Measurements from ENCODE around the gene CHRNA3.
"Not testable (repeated sequence)": the region's sequence is repeated elsewhere in the genome, so short reads cannot be mapped to it uniquely, and the experiment has no call there.

Gene CHRNA3

DNA sequence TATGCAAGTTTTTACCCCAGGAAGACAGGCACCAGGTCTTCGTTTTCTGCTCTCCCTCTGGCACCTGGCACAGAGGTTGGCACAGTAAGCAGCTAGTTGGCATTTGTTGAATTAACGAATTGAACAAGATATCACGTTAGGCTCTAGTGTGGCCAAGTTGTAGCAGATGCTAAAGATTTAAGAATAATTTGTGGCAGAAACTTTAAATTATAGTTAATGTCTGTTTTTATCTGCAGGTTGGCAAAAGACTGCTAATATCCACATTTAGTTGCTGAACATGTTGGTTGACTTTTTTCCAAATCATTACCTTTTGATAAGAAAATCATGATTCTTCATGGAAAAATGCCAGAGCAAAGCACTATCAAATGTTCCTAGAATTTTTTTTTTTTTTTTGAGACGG lies 47.4 kb downstream of the CHRNA3 start:
- DNase-seq: no peak
- intact Hi-C loops (cut with DNase I): no loop called here

DNA sequence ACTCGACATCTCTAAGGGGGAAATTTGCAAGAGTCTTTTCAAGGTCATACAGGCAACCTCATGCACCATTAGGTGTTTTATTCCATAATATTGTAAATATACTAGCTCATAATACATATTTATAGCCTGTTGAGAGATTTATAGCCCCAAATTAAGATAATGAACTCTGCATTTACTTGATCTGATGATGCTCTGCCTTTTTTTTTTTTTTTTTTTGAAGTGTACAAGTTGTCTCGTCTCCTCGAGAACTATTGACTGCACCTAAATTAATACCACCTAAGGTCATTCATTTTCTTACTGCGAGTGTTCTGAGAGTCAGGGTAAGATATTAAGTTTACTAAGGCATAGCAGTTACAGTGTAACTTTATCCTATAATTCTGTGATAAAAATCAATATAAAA lies 49.4 kb downstream of the CHRNA3 start:
- intact Hi-C loops (cut with DNase I): no loop called here
- DNase-seq: no peak

DNA sequence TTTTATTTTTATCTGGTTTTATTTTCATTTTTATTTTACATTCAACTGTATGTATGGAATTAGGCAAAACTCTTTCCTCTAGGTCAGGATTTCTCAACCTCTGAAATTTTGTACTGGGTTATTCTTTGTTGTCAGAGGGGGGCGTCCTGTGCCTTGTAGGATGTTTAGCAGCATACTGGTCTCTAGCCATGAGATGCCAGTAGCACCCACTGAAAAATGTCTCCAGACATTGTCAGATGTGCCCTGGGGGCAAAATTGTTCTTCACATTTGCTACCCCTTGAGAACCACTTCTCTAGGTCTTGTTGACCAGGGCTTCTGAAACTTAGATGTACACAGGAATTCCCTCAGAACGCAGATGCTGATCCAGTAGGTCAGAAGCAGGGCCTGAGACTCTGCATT lies 50.1 kb downstream of the CHRNA3 start:
- intact Hi-C loops (cut with DNase I): no loop called here
- DNase-seq: no peak

DNA sequence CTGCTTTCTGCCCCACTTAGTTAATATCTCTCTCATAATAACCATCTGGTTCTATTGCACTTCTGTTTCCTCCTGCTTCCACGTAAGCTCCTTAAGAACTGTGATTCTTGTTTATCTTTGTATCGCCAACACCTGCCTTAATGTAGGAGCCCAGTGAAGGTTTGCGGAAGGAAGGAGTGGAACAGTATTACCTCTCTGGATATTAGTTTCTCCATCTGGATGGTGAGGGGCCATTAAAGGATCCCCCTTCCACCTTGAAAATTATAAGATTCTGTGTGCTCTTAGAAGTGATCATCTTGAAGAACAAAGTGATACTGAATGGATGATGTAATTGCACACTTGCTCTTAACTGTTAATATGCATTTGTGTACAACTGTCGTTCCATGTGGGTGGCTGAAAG lies 53.3 kb downstream of the CHRNA3 start:
- intact Hi-C loops (cut with DNase I): no loop called here
- DNase-seq: no peak

DNA sequence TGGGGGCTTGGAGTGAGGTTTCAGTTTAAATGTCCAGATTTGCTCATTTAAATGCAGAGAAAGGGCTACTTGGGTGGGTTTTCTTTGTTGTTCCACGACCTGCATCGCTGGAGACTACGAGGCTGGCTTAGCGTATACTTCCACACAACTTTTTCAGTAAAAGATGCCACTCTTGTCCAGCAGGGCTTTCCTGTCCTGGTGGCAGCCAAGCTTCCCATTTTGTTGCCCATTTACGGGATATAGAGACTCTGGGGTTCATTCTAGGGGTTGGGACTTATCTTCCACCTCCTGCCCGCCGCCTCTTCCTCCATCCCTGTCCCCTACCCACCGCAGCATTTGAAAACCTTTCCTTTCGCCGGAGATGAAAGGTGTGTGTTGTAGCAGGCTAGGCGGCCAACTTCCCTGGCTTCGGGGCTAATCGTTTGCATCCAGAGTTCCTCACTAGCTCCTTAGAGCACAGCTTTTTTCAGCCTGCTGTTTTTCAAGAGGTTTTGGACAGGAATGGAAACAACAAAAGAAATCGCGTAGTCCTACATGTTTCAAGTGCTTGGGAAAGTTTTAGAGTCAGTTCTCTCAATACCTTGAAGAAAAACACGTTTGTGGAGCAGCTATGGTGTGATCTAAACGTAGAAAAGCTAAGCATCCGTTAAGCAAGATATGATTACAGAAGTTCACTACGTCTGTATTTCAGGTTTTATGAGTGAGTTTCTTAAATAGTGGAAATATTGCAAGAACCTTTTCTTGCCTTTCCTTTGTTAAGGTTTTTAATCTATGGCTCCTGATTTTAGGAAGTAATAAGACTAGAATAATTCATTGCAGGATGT lies 54.6 kb downstream of the CHRNA3 start:
- DNase-seq: no peak
- intact Hi-C loops (cut with DNase I): no loop called here

DNA sequence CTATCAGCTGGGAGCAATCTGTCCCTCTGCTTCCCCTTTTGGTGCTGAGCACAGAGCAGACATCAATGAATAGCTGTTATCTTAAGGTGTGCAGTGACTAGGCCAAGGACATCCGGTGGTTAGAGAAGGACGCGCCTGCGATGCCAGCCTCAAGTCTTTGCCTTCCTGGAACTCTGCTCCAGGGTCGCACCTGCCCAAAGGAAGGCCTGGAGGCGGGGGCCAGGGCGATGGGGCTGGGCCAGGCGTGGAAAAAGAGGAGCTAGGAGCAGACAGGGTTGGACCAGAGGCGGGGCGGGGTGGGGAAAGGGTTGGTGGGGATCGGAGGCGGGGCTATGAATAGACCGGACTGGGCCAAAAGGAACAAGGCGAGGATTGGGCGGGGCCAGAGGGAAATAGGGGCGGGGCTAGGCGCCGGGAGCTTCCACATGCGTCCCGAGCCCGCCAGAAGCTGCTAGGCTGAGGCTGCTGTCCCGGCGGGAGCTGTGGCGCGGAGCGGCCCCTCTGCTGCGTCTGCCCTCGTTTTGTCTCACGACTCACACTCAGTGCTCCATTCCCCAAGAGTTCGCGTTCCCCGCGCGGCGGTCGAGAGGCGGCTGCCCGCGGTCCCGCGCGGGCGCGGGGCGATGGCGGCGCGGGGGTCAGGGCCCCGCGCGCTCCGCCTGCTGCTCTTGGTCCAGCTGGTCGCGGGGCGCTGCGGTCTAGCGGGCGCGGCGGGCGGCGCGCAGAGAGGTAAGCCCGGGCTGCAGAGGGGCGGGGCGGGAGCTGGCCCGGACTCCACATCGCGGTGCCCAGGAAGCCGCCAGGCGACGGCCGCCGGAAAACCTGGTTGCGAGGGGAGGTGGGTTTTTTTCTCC lies 55.5 kb downstream of the CHRNA3 start, which contains the start of gene CHRNA5:
Gene CHRNA5, plus strand, starts transcription at position 424 of the 854 bp plus-strand sequence. Its CDS starts 200 bp downstream, at position 624.
- peak in 32 of 42 donors; percentile 8 to 82 (median 52) for DNase-seq
- intact Hi-C loops (cut with DNase I): no loop called here

DNA sequence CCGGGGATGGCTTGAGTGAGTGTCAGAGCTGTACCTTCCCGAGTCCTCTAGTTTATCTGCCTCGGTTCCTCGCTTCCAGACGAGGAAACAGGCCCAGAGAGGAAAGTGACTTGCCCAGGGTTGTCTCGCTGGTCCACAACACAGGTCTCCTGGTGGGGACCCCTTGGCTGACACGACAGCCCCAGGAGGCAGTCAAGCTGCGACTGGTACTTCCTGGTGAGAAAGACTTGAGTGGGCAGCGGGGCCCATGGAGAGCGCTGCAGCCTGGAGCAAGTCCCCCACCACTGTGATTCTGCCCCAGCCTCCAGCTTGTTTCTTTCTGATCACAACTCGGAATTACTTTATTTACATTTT lies 56.1 kb downstream of the CHRNA3 start:
- intact Hi-C loops (cut with DNase I): no loop called here
- no peak for DNase-seq

DNA sequence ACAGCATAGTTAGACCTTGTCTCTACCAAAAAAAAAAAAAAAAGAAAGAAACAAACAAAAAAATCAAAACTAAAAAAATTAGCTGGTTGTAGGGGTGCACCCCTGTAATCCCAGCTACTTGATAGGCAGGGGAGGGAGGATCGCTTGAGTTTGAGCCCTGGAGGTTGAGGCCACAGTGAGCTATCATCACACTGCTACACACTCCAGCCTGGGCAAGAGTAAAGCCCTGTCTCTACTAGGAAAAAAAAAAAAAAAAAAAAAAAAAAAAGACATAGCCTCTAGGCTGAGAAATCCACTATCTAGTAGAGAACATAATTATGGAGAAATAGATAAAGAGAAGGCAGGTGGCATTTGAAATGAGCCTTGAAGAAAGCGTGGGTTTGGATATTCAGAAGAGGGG lies 57.7 kb downstream of the CHRNA3 start:
- no peak for DNase-seq
- intact Hi-C loops (cut with DNase I): no loop called here

DNA sequence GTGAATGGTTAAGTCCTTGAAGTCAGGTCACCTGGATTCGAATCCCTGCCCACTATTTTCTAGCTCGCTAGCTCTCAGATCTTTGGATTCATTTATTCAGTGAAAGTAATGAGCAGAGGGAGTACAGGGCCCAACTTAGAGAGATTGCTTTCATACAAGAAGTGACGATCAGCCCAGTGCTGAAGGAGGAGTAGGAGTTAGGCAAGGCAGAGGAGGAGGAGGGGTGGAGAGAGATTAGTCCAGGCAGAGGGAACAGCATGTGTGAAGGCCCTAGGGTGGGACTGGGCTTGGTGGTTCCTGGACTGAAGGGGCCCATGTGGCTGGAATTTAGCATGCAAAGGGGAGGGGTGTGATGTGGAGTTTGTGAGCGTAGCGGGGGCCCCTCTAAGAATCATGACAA lies 59.3 kb downstream of the CHRNA3 start:
- intact Hi-C loops (cut with DNase I): no loop called here

DNA sequence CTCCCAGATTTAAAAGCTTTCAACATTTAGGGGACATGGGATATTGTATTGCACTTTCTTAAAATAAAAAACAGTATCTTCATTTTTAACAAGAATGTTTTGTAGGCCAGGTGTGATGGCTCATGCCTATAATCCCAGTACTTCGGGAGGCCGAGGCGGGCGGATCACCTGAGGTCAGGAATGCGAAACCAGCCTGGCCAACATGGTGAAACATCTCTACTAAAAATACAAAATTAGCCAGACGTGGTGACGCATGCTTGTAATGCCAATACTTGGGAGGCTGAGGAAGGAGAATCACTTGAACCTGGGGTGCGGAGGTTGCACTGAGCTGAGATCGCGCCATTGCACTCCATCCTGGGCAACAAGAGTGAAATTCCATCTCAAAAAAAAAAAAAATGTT lies 60.6 kb downstream of the CHRNA3 start:
- intact Hi-C loops (cut with DNase I): not testable (repeated sequence)

More for the DNA sequence above, 59.3 kb downstream of the CHRNA3 start:
- no peak for DNase-seq

DNA sequence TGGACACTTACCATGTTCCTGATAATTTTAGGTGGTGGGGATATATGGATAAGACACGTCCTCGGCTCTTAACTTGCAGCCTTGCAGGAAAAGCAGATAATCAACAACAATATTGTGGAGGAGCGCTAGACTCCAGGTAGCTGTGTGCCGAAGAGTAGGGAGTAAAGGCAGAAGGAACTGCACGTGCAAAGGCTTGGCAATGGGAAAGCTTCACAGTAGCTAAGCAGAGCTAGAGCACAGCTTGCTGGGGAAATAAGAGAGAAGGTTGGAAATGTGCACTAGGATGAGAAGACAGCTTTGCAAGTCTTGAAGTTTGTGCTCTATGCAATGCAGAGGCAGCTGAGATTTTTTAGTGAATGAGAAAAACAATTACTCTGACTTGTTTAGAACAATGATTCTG lies 68.2 kb downstream of the CHRNA3 start:
- no peak for DNase-seq

More for the DNA sequence above, 60.6 kb downstream of the CHRNA3 start:
- DNase-seq: not testable (repeated sequence)

DNA sequence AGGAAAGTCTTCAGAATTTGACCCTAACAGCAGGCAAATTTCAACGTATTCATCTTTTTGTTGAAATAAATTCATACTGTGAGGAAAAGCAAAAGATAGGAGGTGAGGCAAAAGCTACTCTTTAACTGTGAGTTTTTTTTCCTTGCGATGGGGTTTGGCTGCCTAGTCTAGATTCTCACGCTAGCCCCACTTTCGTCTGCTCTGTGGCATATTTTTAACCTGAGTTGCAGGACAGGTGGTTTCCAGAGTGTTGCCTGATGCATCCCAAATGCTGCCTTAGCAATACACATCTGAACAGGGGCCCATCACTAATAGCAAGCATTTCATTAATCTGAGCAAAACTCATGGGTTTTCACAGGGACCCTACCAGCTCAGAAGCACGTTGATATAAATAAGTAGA lies 68.9 kb downstream of the CHRNA3 start:
- intact Hi-C loops (cut with DNase I): no loop called here

More for the DNA sequence above, 68.2 kb downstream of the CHRNA3 start:
- intact Hi-C loops (cut with DNase I): no loop called here

DNA sequence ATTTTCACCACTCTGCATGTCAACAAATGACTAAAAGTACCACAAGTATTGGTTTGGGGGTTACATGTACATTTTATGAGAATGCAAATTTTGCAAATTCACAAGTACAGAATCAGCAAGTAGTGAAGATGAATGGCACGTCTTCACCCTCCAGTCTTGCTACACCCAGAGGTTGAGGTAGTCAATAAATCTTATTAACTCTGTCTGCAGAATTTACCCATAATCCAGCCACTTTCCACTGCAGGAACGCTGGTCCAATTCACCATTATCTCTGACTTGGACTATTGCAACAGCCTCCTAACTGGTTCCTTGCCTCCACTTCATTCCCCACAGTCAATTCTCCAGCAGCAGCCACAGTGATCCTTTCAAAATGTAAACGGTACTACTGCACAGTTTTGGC lies 70.0 kb downstream of the CHRNA3 start:
- intact Hi-C loops (cut with DNase I): no loop called here
- DNase-seq: no peak

More for the DNA sequence above, 68.9 kb downstream of the CHRNA3 start:
- DNase-seq: no peak

DNA sequence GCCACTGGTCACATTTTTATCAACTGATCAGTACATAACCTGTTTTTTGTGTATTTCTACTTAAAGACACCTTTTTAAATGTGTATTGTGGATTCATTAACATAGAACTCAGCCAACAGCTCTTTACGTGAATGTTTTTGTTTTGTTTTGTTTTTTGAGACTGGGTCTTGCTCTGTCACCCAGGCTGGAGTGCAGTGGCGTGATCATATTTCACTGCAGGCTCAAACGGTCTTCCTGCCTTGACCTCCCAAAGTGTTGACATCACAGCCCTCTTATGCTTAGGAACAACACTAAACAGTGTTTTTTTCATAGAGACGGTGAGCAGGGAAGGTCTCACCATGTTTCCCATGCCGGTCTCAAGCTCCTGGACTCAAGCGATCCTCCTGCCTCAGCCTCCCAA lies 70.6 kb downstream of the CHRNA3 start:
- no peak for DNase-seq
- intact Hi-C loops (cut with DNase I): no loop called here

All from head of caudate nucleus (tissue), 42 donors.